ENCODE data around the gene VEGFB. TPM values are rescaled to one million over a fixed set of nuclear protein-coding genes. Genes with fewer than 3 reads are reported as not detected.

VEGFB gene
- total and polyA plus RNA-seq, 2 of the 8 experiments (the other 6 are each of a cell fraction or from before 2014, with no cell fraction given), result 9.3 to 49.6 TPM

DNA sequence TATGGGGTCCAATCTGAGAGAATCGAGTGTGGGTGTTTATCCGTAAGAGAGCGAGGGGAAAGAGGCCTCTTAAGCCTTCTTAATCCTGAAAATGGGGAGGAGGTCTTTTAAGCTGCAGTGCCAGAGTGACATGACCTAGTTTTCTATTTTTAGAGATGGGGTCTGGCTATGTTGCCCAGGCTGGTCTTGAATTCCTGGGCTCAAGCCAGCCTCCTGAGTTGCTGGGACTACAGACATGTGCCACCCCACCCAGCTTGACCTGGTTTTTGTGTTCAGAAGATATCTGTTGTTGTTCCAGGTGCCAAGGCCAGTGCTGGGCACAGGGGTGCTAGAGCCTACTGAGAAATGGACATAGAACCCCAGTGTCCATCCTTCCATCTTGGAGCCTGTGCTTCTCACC lies 48.7 kb downstream of the VEGFB start (continued):
- TF ChIP-seq, protein P1, sequence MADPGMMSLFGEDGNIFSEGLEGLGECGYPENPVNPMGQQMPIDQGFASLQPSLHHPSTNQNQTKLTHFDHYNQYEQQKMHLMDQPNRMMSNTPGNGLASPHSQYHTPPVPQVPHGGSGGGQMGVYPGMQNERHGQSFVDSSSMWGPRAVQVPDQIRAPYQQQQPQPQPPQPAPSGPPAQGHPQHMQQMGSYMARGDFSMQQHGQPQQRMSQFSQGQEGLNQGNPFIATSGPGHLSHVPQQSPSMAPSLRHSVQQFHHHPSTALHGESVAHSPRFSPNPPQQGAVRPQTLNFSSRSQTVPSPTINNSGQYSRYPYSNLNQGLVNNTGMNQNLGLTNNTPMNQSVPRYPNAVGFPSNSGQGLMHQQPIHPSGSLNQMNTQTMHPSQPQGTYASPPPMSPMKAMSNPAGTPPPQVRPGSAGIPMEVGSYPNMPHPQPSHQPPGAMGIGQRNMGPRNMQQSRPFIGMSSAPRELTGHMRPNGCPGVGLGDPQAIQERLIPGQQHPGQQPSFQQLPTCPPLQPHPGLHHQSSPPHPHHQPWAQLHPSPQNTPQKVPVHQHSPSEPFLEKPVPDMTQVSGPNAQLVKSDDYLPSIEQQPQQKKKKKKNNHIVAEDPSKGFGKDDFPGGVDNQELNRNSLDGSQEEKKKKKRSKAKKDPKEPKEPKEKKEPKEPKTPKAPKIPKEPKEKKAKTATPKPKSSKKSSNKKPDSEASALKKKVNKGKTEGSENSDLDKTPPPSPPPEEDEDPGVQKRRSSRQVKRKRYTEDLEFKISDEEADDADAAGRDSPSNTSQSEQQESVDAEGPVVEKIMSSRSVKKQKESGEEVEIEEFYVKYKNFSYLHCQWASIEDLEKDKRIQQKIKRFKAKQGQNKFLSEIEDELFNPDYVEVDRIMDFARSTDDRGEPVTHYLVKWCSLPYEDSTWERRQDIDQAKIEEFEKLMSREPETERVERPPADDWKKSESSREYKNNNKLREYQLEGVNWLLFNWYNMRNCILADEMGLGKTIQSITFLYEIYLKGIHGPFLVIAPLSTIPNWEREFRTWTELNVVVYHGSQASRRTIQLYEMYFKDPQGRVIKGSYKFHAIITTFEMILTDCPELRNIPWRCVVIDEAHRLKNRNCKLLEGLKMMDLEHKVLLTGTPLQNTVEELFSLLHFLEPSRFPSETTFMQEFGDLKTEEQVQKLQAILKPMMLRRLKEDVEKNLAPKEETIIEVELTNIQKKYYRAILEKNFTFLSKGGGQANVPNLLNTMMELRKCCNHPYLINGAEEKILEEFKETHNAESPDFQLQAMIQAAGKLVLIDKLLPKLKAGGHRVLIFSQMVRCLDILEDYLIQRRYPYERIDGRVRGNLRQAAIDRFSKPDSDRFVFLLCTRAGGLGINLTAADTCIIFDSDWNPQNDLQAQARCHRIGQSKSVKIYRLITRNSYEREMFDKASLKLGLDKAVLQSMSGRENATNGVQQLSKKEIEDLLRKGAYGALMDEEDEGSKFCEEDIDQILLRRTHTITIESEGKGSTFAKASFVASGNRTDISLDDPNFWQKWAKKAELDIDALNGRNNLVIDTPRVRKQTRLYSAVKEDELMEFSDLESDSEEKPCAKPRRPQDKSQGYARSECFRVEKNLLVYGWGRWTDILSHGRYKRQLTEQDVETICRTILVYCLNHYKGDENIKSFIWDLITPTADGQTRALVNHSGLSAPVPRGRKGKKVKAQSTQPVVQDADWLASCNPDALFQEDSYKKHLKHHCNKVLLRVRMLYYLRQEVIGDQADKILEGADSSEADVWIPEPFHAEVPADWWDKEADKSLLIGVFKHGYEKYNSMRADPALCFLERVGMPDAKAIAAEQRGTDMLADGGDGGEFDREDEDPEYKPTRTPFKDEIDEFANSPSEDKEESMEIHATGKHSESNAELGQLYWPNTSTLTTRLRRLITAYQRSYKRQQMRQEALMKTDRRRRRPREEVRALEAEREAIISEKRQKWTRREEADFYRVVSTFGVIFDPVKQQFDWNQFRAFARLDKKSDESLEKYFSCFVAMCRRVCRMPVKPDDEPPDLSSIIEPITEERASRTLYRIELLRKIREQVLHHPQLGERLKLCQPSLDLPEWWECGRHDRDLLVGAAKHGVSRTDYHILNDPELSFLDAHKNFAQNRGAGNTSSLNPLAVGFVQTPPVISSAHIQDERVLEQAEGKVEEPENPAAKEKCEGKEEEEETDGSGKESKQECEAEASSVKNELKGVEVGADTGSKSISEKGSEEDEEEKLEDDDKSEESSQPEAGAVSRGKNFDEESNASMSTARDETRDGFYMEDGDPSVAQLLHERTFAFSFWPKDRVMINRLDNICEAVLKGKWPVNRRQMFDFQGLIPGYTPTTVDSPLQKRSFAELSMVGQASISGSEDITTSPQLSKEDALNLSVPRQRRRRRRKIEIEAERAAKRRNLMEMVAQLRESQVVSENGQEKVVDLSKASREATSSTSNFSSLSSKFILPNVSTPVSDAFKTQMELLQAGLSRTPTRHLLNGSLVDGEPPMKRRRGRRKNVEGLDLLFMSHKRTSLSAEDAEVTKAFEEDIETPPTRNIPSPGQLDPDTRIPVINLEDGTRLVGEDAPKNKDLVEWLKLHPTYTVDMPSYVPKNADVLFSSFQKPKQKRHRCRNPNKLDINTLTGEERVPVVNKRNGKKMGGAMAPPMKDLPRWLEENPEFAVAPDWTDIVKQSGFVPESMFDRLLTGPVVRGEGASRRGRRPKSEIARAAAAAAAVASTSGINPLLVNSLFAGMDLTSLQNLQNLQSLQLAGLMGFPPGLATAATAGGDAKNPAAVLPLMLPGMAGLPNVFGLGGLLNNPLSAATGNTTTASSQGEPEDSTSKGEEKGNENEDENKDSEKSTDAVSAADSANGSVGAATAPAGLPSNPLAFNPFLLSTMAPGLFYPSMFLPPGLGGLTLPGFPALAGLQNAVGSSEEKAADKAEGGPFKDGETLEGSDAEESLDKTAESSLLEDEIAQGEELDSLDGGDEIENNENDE (IDR thresholded peaks at IDR 0.05; ENCODE audit: insufficient replicate concordance, low read length), result no peak
- no peak for TF ChIP-seq POLR2AphosphoS5 (IDR thresholded peaks at IDR 0.05; ENCODE audit: low read depth, low read length)
- no peak for TF ChIP-seq MAFK (IDR thresholded peaks at IDR 0.05; ENCODE audit: low read depth, low read length)
- TF ChIP-seq GTF2F1 (IDR thresholded peaks at IDR 0.05; ENCODE audit: borderline replicate concordance, low read depth, low read length), result no peak
- no peak for TF ChIP-seq RXRA (IDR thresholded peaks at IDR 0.05; ENCODE audit: insufficient read depth, low read depth, low read length)
- TF ChIP-seq, protein P2, sequence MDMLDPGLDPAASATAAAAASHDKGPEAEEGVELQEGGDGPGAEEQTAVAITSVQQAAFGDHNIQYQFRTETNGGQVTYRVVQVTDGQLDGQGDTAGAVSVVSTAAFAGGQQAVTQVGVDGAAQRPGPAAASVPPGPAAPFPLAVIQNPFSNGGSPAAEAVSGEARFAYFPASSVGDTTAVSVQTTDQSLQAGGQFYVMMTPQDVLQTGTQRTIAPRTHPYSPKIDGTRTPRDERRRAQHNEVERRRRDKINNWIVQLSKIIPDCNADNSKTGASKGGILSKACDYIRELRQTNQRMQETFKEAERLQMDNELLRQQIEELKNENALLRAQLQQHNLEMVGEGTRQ (IDR thresholded peaks at IDR 0.05; ENCODE audit: low read length), result no peak
- TF ChIP-seq, protein P3, sequence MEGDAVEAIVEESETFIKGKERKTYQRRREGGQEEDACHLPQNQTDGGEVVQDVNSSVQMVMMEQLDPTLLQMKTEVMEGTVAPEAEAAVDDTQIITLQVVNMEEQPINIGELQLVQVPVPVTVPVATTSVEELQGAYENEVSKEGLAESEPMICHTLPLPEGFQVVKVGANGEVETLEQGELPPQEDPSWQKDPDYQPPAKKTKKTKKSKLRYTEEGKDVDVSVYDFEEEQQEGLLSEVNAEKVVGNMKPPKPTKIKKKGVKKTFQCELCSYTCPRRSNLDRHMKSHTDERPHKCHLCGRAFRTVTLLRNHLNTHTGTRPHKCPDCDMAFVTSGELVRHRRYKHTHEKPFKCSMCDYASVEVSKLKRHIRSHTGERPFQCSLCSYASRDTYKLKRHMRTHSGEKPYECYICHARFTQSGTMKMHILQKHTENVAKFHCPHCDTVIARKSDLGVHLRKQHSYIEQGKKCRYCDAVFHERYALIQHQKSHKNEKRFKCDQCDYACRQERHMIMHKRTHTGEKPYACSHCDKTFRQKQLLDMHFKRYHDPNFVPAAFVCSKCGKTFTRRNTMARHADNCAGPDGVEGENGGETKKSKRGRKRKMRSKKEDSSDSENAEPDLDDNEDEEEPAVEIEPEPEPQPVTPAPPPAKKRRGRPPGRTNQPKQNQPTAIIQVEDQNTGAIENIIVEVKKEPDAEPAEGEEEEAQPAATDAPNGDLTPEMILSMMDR (IDR thresholded peaks at IDR 0.05; ENCODE audit: control extremely low read depth in 1 of 3, insufficient read depth in 1 of 3, low read depth in 1 of 3, low read length in 3 of 3), result no peak
- no peak for TF ChIP-seq CEBPB (IDR thresholded peaks at IDR 0.05; ENCODE audit: low read depth, low read length)

Measured in H1 (cell line).